ENCODE measurements around the gene VMP1.
"Not testable (repeated sequence)": the region's sequence is repeated elsewhere in the genome, so short reads cannot be mapped to it uniquely, and the experiment has no call there.

Gene VMP1

DNA sequence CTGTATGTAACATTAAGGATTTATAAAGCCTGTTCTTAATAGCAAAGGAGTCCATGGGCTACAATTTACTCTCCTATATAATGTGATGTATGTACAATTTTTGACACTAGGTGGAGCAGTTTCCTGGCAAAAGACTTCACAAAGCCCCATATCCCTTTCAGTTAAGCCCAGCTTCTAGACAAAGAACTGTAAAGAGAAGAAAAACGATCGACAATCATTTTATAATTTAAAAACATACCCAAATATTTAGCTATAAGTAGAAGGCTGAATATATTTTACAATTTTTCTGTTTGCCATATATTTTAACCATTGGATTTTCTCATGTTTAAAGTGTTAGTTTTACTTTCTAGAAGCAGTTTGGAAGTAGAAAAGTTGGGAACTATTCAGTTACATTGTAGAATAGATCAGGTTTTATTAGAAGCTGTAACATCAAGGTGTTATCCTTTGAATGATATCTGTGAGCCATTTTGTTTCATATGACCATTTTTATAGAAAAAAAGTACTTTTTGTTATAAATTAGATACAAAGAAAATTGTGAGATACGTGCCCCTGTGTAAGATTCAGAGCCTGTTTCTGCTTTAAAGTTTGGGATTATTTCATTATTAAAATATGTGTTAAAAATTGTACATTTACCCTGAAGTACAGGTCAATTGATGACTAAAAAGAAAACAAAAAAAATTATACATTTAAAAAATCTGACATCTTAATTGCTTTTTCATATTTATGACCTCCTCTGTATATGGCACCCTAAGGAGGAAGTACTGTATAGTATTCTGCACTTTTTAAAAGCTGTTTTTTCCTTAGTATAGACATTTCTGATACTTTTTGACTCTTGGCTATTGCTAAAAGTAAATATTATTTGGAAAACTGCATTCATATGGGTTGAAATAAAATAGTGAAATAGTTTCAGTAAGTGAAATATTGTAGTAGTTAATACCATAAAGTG is 46.3 kb downstream of the VMP1 start:
- no peak for DNase-seq (ENCODE audit: low read depth in 4 of 4, low spot score in 1 of 4)

DNA sequence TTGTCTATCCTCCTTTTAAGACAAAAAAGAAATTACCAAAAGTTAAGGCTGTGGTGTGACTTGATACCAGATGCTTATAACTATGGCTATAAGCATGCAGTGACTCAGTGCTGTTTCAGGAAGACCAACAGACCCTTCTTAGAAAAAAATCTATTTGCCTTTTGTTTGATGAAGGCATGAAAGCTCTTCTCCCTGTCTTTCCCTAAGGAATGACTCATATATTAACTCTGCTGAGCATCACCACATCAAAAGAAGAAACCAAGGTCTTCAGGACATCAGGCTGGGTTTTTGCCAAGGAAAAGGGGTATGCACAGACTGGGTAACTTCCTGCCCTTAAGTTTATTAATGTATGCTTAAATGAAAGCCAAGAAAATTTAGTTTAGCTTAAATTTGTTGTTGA is 47.1 kb downstream of the VMP1 start:
- no peak for DNase-seq (ENCODE audit: low read depth in 4 of 4, low spot score in 1 of 4)

DNA sequence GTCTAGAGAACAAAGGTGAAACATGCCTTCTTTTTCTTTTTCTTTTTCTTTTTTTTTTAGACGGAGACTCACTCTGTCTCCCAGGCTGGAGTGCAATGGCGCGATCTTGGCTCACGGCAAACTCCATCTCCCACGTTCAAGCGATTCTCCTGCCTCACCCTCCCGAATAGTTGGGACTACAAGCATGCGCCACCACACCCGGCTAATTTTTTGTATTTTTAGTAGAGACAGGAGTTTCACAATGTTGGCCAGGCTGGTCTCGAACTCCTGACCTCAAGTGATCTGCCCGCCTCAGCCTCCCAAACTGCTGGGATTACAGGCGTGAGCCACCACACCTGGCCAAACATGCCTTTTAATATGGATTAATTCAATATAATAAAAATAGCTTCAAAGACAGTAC is 47.6 kb downstream of the VMP1 start:
- DNase-seq (ENCODE audit: low read depth in 4 of 4, low spot score in 1 of 4) = not testable (repeated sequence)

DNA sequence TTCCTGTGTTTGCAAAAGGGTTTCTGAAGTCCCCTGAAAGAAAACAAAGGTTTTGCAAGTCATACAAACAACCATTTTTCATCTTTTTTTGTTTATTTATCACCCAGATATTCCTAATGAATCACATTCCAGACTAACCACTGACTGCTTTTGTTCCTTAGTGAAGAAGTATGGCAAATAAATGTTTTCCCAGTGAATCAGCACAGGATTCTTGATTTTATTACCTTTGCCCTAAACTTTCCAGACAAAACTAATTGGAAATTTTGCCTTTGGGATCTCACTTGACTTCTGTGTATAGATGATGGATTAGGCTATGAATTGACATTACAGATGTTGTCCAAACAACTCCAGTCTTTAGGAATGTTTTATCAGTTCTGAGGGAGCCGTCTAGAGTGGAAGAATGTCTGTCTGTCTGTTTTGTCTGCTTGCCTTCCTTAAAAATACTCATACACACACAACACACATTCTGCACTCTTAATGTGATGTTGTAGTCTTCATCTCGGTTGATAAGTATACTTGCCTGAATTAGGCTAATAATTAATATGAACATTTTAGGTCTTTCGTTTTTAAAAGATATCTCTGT is 48.9 kb downstream of the VMP1 start:
- no peak for DNase-seq (ENCODE audit: low read depth in 4 of 4, low spot score in 1 of 4)

DNA sequence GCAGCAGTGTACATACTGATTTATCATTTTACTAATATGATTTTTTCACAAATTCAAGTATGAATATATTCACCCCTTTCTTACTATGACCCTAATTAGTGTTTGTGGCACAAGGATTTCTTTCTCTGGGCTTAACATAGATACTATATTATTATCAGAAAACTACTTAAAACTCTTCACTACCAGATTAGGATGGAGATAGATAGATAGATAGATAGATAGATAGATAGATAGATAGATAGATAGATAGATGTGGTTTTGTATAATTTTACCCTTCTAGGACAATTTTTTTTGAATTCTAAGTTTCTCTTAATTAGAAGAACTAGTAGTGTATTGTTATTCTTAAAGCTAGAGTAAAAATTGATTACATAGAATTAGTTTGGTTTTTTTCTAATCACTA is 49.6 kb downstream of the VMP1 start:
- DNase-seq (ENCODE audit: low read depth in 4 of 4, low spot score in 1 of 4) = no peak

DNA sequence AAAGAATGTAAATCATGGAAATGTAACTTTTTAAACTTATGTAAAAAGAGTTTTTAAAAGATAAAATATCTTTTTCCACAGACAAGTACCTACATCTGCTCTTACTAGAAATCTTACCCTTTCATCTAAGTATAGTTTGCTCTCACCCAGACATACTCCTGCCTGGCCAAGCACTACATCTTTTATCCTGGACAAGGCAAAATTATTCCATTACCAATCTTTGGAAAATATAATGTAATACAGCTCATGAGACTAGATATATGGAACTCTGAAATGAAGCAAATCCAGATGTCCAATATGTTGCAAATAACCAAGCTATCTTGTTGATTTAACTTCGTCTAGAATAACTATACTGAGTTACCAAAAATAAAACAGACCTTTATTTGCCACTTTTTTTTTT is 50.0 kb downstream of the VMP1 start:
- DNase-seq (ENCODE audit: low read depth in 4 of 4, low spot score in 1 of 4) = no peak

DNA sequence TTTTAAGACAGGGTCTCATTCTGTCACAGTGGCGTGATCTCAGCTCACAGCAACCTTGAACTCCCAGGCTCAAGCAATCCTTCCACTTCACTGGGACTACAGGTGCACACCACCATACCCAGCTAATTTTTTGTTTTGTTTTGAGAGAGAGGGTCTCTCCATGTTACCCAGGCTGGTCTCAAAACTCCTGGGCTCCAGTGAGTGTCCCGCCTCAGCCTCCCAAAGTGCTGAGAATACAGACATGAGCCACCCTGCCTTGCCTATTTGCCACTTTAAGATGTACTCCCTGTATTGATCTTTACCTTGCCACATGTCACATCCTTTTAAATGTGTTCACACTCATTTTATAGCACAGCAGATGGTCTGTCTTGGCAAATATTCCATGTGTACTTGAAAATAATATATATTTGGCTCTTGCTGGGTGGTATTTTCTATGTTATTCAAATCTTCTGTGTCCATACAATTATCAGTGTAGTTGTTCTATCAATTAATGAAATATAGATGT is 50.5 kb downstream of the VMP1 start:
- DNase-seq (ENCODE audit: low read depth in 4 of 4, low spot score in 1 of 4) = no peak

DNA sequence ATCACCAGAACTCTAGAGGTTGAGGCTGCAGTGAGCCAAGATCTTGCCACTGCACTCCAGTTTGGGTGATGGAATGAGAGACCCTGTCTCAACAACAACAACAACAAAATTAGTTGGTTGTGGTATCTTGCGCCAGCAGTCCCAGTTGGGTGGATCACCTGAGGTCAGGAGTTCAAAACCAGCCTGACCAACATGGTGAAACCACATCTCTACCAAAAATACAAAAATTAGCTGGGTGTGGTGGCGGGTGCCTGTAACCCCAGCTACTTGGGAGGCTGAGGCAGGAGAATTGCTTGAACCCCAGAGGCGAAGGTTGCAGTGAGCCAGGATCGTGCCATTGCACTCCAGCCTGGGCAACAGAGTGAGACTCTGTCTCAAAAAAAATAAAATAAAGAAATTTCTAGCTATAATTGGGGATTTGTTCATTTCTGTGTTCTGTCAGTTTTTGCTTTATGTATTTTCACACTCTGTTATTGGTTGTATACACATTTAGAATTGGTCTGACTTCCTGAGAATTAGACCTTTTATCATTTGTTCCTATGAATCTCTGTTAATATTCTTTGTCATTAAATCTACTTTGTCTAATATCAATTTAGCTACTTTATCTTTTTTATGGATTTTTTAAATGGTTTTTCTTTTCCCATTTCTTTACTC is 51.7 kb downstream of the VMP1 start:
- not testable (repeated sequence) for DNase-seq (ENCODE audit: low read depth in 4 of 4, low spot score in 1 of 4)

DNA sequence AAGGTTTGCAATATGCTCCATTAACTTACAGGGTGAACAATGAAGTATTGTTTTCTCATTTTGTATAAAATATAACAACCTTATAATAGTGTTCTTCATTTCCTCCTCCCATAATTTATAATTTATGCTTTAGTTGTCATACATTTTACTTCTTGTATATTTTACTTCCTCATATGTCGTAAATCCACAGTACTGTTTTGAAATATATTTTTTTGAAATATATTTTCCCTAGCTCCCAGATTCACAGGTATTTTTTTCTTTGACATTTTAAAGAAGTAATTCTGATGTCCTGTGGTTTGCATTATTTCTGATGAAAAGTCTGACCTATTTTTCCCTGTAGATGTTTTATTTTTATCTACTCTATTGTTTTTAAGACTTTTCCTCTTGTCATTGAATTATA is 52.7 kb downstream of the VMP1 start:
- DNase-seq (ENCODE audit: low read depth in 4 of 4, low spot score in 1 of 4) = no peak

DNA sequence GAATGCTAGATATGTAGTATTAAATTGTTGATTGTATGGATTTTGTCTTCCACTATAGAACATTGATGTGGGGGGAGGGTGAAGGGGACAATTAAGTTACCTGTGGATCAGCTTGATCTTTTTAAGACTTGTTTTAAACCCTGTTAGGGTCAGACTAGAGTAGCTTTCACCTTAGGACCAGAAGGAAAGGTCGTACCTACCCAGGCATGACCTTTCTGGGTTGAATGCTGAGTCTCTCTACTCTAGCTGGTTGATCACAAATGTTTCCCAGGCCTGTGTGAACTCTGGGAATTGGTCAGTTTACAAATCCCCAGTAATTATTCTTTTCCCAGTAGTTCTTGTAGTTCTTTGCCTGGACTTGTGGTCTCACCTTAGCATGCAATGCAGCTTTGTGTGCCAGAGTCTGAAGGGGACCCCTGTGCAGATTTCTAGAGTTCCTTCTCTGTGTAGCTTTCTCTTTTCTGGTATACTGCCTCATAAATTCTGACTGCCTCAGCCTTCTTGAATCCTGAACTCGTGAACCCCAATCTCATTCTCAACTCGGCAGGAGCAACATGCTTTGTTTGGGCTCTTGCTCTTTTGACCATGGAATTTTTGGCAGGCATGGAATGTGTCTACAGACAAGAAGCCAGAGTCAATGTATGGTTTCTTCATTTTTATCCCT is 54.1 kb downstream of the VMP1 start:
- DNase-seq (ENCODE audit: low read depth in 4 of 4, low spot score in 1 of 4) = no peak

DNA sequence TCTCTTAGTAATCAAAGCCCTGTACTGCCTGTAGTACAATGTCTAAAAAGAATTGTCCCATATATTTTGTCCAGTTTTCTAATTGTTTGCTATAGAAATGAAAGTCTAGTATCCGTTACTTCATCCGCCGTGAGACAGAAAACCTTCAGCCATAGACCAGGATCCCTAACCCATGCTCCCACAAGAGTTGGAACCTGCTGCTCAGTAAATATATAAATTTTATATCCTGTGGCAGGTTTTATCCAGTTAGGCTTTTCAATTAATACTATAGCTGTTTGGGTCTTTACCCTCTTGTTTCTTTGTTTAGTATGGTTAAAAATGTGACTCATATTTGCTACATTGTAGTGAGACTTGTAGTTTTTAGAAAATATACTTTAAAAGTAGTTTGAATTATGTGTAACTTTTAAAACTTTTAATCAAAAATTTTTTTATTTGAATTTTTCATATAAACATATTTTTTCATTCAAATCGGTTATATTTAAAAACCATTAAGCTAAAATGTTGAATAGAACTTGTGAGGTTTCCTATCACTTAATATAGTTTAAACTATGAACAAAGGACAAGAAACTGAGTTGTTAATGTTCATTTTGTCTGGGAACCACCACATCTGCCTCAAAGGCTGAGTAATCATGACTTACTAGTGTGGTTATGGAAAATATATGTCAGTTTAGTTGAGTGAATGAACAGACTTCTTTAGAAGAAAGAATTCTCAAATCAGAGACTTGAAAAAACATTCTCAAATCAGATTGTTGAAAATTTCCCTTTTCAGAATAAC is 54.8 kb downstream of the VMP1 start:
- DNase-seq (ENCODE audit: low read depth in 4 of 4, low spot score in 1 of 4) = no peak

DNA sequence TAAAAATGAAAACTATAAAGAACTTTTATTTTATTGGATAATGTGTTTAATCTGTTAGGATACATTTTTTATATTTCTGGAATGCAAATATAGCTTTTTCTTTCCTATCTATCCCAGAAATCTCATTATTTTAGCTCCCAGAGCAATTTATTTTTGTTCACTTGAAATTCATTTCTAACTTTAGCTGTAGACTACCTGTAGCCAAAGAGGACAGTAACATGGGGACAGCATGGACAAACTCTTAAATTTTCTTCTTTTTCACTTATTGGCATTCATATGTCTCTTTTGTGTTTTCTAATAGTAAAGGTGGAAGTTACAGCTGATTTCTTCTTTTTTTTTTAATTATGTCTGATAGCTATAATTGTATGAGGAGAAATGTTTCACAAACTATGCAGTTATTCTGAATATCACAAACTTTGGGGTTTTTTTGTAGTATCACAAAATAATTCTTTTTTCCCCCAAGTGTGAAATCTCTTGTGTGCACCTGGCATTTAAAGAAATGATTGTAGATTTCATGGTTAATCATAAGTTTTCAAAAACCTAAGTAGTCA is 55.4 kb downstream of the VMP1 start:
- no peak for DNase-seq (ENCODE audit: low read depth in 4 of 4, low spot score in 1 of 4)

DNA sequence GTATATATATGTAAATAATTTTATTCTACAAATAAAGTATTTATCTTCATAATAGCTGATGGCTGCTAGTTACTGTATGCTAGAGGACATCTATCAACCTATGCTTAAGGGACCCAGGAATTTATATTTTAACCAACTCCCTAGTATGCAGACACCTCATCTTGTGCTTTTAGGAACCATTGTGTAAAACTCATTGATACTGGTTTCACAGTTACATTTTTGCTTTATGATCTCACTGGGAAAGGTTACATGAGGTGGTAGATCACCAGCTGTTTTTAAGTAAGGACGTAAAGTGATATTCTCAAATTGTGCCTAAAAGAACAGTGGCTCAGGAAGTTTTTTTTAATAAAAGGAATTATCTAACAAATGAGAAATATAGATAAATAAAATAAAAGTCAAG is 56.4 kb downstream of the VMP1 start:
- no peak for DNase-seq (ENCODE audit: low read depth in 4 of 4, low spot score in 1 of 4)

DNA sequence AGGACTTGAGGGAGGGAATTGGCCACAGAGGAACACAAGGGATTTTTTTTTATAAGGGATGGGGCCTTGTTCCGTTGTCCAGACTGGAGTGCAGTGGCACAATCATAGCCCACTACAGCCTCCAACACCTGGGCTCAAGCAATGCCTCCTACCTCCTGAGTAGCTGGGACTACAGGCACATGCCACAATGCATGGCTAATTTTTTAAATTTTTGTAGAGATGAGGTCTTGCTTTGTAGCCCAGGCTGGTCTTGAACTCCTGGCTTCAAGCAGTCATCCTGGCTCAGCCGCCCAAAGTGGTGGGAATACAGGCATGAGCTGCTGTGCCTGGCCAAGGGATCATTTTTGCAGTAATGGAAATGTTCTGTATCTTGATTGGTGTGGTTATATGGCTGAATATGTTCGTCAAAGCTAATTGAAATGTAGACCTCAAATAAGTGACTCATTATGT is 56.9 kb downstream of the VMP1 start:
- DNase-seq (ENCODE audit: low read depth in 4 of 4, low spot score in 1 of 4) = no peak

DNA sequence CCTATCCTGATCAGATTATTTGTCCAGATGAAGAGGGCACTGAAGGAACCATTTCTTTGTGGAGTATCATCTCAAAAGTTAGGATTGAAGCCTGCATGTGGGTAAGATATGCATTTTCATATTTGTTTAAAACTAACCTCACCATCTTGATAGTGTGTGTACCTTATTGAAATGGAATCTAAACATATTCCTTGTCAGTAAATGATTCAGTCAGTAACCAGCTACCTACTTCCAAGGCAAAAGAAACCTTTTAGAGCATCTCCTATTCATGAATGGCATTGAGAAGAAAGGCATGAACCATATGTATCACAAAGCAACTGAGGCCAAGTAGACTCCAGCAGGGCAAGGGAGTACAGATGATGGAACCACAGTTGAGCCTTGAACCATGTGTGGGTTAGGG is 57.6 kb downstream of the VMP1 start:
- no peak for DNase-seq (ENCODE audit: low read depth in 4 of 4, low spot score in 1 of 4)

DNA sequence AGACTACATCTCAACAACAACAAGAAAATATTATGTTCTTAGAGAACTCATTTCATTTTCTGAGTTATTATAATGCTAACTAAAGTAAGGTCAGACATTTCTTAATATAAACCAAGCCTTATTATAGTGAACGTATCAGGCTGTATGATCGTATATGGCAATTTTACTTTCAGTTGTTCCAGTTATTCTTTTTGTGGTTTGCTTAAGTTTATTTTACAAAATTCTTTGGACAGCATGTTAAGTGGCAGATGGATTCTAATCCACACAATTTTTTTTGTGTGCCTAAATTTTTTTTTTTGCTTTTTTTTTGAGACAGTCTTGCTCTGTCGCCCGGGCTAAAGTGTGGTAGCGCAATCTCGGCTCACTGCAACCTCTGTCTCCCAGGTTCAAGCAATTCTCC is 59.0 kb downstream of the VMP1 start:
- DNase-seq (ENCODE audit: low read depth in 4 of 4, low spot score in 1 of 4) = no peak

DNA sequence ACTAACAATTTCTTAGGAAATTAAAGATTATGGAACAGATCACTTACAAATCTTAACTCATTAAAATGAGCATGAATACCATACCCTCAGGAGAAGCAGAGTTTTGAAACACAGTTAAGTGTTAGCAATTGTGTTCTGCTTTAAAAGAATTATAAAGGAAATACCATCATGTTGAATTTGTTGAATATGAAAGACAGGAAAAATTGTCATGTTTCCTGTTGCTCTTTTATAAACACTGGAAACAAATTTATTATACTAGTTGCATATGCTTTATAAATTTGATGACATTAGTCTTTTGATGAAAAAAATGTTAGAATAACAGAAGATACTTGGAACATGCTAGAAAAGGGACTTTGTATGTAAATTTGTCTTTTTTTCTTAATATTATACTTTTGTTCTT is 59.7 kb downstream of the VMP1 start:
- no peak for DNase-seq (ENCODE audit: low read depth in 4 of 4, low spot score in 1 of 4)

DNA sequence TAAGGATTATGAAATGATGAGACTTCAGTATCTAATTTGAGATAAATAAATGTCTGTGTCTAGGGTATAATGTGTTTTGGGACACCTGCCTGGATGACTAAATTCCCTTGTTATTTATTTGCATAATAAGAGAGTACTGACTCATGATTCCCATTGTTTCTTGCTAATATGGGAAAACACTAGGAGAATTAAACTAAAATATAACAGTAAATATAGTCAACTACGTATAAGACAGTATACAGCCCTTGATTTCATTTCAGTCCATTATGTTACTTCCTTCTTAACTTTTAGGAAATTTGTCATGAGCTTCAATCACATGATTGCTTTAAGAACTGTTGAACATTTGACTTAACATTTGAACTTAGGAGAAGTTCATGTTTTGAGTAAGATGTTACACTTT is 62.4 kb downstream of the VMP1 start:
- DNase-seq (ENCODE audit: low read depth in 4 of 4, low spot score in 1 of 4) = no peak

DNA sequence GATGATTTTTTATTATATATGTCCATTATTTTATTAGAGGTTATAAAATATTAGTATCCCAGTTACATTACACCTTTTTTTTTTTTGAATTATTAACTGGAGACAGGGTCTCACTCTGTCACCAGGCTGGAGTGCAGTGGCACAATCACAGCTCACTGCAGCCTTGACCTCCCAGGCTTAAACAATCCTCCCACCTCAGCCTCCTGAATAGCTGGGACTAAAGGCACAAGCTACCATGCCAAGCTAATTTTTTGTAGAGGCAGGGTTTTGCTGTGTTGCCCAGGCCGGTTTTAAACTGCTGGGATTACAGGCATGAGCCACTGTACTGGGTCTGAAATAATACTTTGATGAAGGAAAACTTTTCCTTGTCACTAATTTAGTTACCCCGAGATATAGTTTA is 63.6 kb downstream of the VMP1 start:
- no peak for DNase-seq (ENCODE audit: low read depth in 4 of 4, low spot score in 1 of 4)

DNA sequence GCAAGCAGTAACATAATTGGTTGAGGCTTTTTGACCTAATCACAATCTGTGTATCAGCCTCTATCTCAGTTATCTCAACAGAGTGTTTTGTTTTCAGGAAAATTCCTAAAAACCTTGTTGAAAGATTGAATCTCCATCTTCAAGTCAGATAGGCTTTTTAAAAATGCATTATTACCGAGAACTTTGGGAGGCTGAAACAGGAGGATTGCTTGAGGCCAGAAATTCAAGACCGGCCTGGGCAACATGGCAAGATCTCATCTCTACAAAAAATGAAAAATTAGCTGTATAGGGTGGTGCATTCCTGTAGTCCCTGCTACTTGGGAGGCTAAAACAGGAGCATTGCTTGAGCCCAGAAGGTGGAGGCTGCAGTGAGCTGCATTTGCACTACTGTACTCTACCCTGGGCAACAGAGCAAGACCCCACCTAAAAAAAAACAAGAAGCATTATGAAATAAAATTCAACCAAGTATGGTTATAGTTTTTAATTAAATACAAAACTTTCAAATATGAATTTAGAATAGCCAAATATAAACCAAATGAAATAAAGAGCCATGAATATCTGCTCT is 68.4 kb downstream of the VMP1 start:
- no peak for DNase-seq (ENCODE audit: low read depth in 4 of 4, low spot score in 1 of 4)
